Measurements from ENCODE around the gene CCDC89. TPM values are rescaled to one million over a fixed set of nuclear protein-coding genes. Genes with fewer than 3 reads are reported as not detected.

The CCDC89 gene
- total and polyA plus RNA-seq, 2 of the 13 experiments (the other 11 are each of a cell fraction or from before 2014, with no cell fraction given), result 0.13 to 0.38 TPM

DNA sequence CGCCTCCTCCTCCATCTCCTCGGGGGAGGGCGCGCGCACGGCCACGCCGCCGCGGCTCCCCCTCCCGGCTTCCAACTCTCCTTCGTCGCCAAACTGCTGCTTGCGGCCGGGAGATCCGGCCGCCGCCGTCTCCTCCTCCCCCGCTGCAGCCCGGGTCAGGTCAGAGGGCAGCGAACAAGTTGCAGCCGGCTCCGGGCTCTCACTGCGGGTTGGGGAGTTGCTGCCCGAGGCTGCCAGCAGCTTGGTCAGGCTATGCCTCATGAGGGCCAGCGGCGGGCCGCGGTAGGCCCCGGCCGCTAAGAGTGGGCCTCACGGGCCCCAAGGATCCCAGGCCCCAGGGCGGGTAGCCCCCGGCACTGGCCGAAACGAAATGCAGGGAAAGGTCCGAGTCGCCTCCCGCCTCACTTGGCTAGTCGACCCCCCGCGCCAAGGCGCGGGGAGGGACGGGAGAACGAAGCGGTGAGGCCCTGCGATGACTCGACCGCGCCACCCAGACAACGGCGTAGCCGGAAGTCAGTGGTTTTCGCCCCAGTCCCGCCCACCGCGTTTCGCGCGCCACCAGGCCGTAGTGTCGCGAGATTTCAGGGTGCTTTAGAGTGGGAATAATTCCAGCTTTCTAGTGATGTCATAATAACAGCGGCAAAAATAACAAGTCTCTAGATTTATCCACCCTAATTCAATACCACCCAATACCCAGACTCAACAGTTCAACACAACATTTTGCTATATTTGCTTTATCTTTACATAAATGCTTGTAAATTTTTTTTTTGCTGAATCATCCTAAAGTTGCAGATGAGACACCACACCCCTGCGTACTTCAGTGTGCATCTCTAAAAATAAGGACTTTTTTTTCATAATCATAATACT is 21.1 kb downstream of the CCDC89 start, which contains the start of gene CREBZF (continued):
- peak; percentile 86 for TF ChIP-seq MXD1 (CRISPR knock-in tag; IDR thresholded peaks at IDR 0.05)
- TF ChIP-seq, protein P1, sequence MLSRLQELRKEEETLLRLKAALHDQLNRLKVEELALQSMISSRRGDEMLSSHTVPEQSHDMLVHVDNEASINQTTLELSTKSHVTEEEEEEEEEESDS (CRISPR knock-in tag; IDR thresholded peaks at IDR 0.05; ENCODE audit: borderline replicate concordance), result no peak
- TF ChIP-seq CEBPB (IDR thresholded peaks at IDR 0.05; ENCODE audit: borderline replicate concordance, low read depth, low read length), result no peak
- TF ChIP-seq TEF (CRISPR knock-in tag; IDR thresholded peaks at IDR 0.05), result 0 out of 2 replicates have a peak, but pooled peaks have one; percentile 60
- TF ChIP-seq, protein P2, sequence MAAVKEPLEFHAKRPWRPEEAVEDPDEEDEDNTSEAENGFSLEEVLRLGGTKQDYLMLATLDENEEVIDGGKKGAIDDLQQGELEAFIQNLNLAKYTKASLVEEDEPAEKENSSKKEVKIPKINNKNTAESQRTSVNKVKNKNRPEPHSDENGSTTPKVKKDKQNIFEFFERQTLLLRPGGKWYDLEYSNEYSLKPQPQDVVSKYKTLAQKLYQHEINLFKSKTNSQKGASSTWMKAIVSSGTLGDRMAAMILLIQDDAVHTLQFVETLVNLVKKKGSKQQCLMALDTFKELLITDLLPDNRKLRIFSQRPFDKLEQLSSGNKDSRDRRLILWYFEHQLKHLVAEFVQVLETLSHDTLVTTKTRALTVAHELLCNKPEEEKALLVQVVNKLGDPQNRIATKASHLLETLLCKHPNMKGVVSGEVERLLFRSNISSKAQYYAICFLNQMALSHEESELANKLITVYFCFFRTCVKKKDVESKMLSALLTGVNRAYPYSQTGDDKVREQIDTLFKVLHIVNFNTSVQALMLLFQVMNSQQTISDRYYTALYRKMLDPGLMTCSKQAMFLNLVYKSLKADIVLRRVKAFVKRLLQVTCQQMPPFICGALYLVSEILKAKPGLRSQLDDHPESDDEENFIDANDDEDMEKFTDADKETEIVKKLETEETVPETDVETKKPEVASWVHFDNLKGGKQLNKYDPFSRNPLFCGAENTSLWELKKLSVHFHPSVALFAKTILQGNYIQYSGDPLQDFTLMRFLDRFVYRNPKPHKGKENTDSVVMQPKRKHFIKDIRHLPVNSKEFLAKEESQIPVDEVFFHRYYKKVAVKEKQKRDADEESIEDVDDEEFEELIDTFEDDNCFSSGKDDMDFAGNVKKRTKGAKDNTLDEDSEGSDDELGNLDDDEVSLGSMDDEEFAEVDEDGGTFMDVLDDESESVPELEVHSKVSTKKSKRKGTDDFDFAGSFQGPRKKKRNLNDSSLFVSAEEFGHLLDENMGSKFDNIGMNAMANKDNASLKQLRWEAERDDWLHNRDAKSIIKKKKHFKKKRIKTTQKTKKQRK (IDR thresholded peaks at IDR 0.05; ENCODE audit: low read length), result no peak
- peak; percentile 27; the same call in 1 of the 2 replicates for TF ChIP-seq FOXO1 (CRISPR knock-in tag; IDR thresholded peaks at IDR 0.05)
- TF ChIP-seq CC2D1A (CRISPR knock-in tag; IDR thresholded peaks at IDR 0.05), result no peak
- TF ChIP-seq, protein P3, sequence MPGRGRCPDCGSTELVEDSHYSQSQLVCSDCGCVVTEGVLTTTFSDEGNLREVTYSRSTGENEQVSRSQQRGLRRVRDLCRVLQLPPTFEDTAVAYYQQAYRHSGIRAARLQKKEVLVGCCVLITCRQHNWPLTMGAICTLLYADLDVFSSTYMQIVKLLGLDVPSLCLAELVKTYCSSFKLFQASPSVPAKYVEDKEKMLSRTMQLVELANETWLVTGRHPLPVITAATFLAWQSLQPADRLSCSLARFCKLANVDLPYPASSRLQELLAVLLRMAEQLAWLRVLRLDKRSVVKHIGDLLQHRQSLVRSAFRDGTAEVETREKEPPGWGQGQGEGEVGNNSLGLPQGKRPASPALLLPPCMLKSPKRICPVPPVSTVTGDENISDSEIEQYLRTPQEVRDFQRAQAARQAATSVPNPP (CRISPR knock-in tag; IDR thresholded peaks at IDR 0.05), result peak; percentile 62; the same call in 1 of the 2 replicates
- no peak for TF ChIP-seq KIAA2018 (CRISPR knock-in tag; IDR thresholded peaks at IDR 0.05; ENCODE audit: borderline replicate concordance)
- TF ChIP-seq KMT2A (CRISPR knock-in tag; IDR thresholded peaks at IDR 0.05), result peak; percentile 76; the same call in 1 of the 2 replicates
- TF ChIP-seq BCL6 (CRISPR knock-in tag; IDR thresholded peaks at IDR 0.05), result peak; percentile 9; the same call in 1 of the 2 replicates
- no peak for TF ChIP-seq HNRNPUL1 (IDR thresholded peaks at IDR 0.05; ENCODE audit: low read depth, low read length)
- TF ChIP-seq ZFY (CRISPR knock-in tag; IDR thresholded peaks at IDR 0.05), result peak; percentile 100

Data from HepG2 (cell line).